GM12878 (cell line): ENCODE measurements around the gene LMAN2. TPM values are rescaled to one million over a fixed set of nuclear protein-coding genes. Genes with fewer than 3 reads are reported as not detected.
A peak's percentile ranks its signal among the peaks of the same experiment; 100 is the strongest.

Experiments used
- ATAC-seq: fragments of 200-7000 bp; cut with Tn5 transposase; 3 replicates; pipeline ENCODE4 v1.9.1; 2020; ENCODE audit warnings: mild to moderate bottlenecking, moderate library complexity
- BruUV-seq: library from RNA; stranded (reverse); fragments of 400-500 nt; replicated peaks from 2 replicates; lab custom pipeline; 2021; lab: Mats Ljungman, UMichigan
- CTCF ChIA-PET: fragments of 300-600 bp; sonication (Branson Sonifier 250); formaldehyde crosslinking; extraction: SDS; loops from one replicate; lab custom pipeline; 2021; ENCODE audit warnings: inconsistent platforms; lab: Yijun Ruan, JAX
- POLR2A ChIA-PET: fragments of 350-600 bp; formaldehyde crosslinking; extraction: SDS; loops from one replicate; lab custom pipeline; 2021; ENCODE audit warnings: inconsistent platforms; lab: Charles Lee
- RAD21 ChIA-PET: fragments of 300-600 bp; sonication (Branson Sonifier 250); formaldehyde crosslinking; loops from one replicate; lab custom pipeline; 2023; ENCODE audit warnings: antibody characterized with exemption; ENCODE audit not compliant: unreplicated experiment; lab: Charles Lee
- SMC1A ChIA-PET: fragments of 300-600 bp; sonication (Branson Sonifier 250); formaldehyde crosslinking; loops from one replicate; lab custom pipeline; 2023; ENCODE audit not compliant: unreplicated experiment, uncharacterized antibody; lab: Charles Lee
- DNase-seq: peaks from one replicate; pipeline ENCODE4 v3.0.0-alpha.2; 2011; ENCODE audit warnings: low read depth, low spot score
- FAIRE-seq: peaks from 3 replicates; lab custom pipeline; 2011; peaks lifted over from hg19 to GRCh38; lab: Jason Lieb, UNC
- H2AFZ ChIP-seq: 2 replicates; pipeline ENCODE4 v1.6.0; 2011; ENCODE audit warnings: low read depth, low read length, control low read depth; ENCODE audit not compliant: control insufficient read depth
- H3K27ac ChIP-seq: 2 replicates; pipeline ENCODE4 v1.5.1; 2011; ENCODE audit warnings: control low read depth; ENCODE audit not compliant: control insufficient read depth, insufficient read depth
- H3K27me3 ChIP-seq, 2 experiments: replicated peaks in 1 of 2; 2 replicates each; pipeline versions ENCODE4 v1.6.0 to v1.6.1; 2011; ENCODE audit warnings: low read length in 1 of 2; ENCODE audit not compliant: control insufficient read depth in 2 of 2, insufficient read depth in 2 of 2
- H3K36me3 ChIP-seq, 2 experiments: 2 replicates each; pipeline ENCODE4 v1.5.1; 2011; ENCODE audit warnings: low read length in 1 of 2; ENCODE audit not compliant: control insufficient read depth in 2 of 2, insufficient read depth in 2 of 2
- H3K4me1 ChIP-seq: 2 replicates; pipeline ENCODE4 v1.6.1; 2011; ENCODE audit warnings: mild to moderate bottlenecking, low read length, moderate library complexity, mixed read lengths; ENCODE audit not compliant: control insufficient read depth, insufficient read depth
- H3K4me2 ChIP-seq: 2 replicates; pipeline ENCODE4 v1.6.0; 2011; ENCODE audit warnings: control low read depth; ENCODE audit not compliant: control insufficient read depth, insufficient read depth
- H3K4me3 ChIP-seq: fragments of 200-600 bp; sonication (generic); 2 replicates; pipeline ENCODE4 v1.5.1; 2016
- H3K79me2 ChIP-seq: 2 replicates; pipeline ENCODE4 v1.6.0; 2011; ENCODE audit warnings: low read length; ENCODE audit not compliant: control insufficient read depth, insufficient read depth
- H3K9ac ChIP-seq: 2 replicates; pipeline ENCODE4 v1.8.0; 2011; ENCODE audit warnings: low read length, control low read depth, mixed read lengths; ENCODE audit not compliant: control insufficient read depth, insufficient read depth
- H3K9me3 ChIP-seq: replicated peaks from 3 replicates; pipeline ENCODE4 v1.5.1; 2011; ENCODE audit warnings: mild to moderate bottlenecking, low read length; ENCODE audit not compliant: control insufficient read depth, insufficient read depth
- H4K20me1 ChIP-seq: 2 replicates; pipeline ENCODE4 v1.6.0; 2011; ENCODE audit not compliant: control insufficient read depth, insufficient read depth
- ATF7 ChIP-seq: fragments of 450-650 bp; IDR thresholded peaks from 2 replicates; pipeline ENCODE4 v1.6.1; 2016; ENCODE audit warnings: low read depth, mild to moderate bottlenecking
- BHLHE40 ChIP-seq, 2 experiments: fragments of 450-650 bp in 1 of 2; IDR thresholded peaks; 2 replicates each; pipeline ENCODE4 v1.6.1; 2011 to 2017; ENCODE audit warnings: low read depth in 2 of 2, borderline replicate concordance in 1 of 2, improper control_type of control experiment in 1 of 2, low read length in 1 of 2, mild to moderate bottlenecking in 1 of 2
- HCFC1 ChIP-seq: fragments of 150-350 bp; IDR thresholded peaks from 2 replicates; pipeline ENCODE4 v1.6.1; 2014; ENCODE audit warnings: low read length
- JUNB ChIP-seq: IDR thresholded peaks from 2 replicates; pipeline ENCODE4 v1.6.1; 2016; ENCODE audit warnings: antibody characterized with exemption, mild to moderate bottlenecking
- KLF5 ChIP-seq: fragments of 450-650 bp; IDR thresholded peaks from 2 replicates; pipeline ENCODE4 v1.6.1; 2014; ENCODE audit warnings: mild to moderate bottlenecking; ENCODE audit not compliant: partially characterized antibody
- MEF2B ChIP-seq: fragments of 450-650 bp; IDR thresholded peaks from 2 replicates; pipeline ENCODE4 v1.6.1; 2018; ENCODE audit warnings: mild to moderate bottlenecking, moderate library complexity; ENCODE audit not compliant: partially characterized antibody, poor library complexity, severe bottlenecking
- MTA2 ChIP-seq: fragments of 450-650 bp; IDR thresholded peaks from 2 replicates; pipeline ENCODE4 v1.6.1; 2016; ENCODE audit warnings: low read depth, mild to moderate bottlenecking, moderate library complexity
- MTA3 ChIP-seq: IDR thresholded peaks from 2 replicates; pipeline ENCODE4 v1.6.1; 2012; ENCODE audit warnings: low read length, inconsistent platforms, borderline replicate concordance
- MXI1 ChIP-seq: fragments of 150-350 bp; IDR thresholded peaks from 2 replicates; pipeline ENCODE4 v1.6.1; 2011; ENCODE audit warnings: low read depth, mild to moderate bottlenecking, inconsistent platforms, low read length, improper control_type of control experiment
- NBN ChIP-seq: fragments of 450-650 bp; IDR thresholded peaks from 2 replicates; pipeline ENCODE4 v1.6.1; 2016
- SIN3A ChIP-seq: IDR thresholded peaks from 2 replicates; pipeline ENCODE4 v1.6.1; 2012; ENCODE audit warnings: low read depth, low read length, improper control_type of control experiment
- SRF ChIP-seq, 2 experiments: IDR thresholded peaks; 2 replicates each; pipeline ENCODE4 v1.6.1; 2011; ENCODE audit warnings: low read depth in 2 of 2, low read length in 2 of 2, mild to moderate bottlenecking in 1 of 2, moderate library complexity in 1 of 2
- STAT3 ChIP-seq: IDR thresholded peaks from 2 replicates; pipeline ENCODE4 v1.6.1; 2011; ENCODE audit warnings: low read depth, low read length, improper control_type of control experiment
- ZNF622 ChIP-seq: fragments of 450-650 bp; IDR thresholded peaks from 2 replicates; pipeline ENCODE4 v1.6.1; 2017; ENCODE audit warnings: mild to moderate bottlenecking, inconsistent platforms
- WGBS: methylation state at CpG from one replicate; pipeline ENCODE4 v1.1.6; 2016; ENCODE audit warnings: low lambda C conversion rate; ENCODE audit not compliant: insufficient replicate concordance, insufficient coverage; ENCODE audit errors: missing lambda C conversion rate; 5-methylcytosine and 5-hydroxymethylcytosine counted together
- in situ Hi-C: fragments of 300-500 bp; cut with MboI; formaldehyde crosslinking; loops from 9 replicates; pipeline ENCODE4 v1.14.3; 2018; ENCODE audit warnings: mixed read lengths
- intact Hi-C: fragments of 100-400 bp; cut with micrococcal nuclease; formaldehyde crosslinking; loops from one replicate; pipeline ENCODE4 v1.14.2; 2022; ENCODE audit not compliant: unreplicated experiment
- polyA plus RNA-seq, 11 experiments: library from polyadenylated mRNA; depleted of rRNA in 4 of 11; unstranded in 6 of 11; stranded (reverse) in 5 of 11; fragments of >200 nt; fragmentation: Nextera tagmentation in 4 of 11; fragmentation: Illumina TruSeq in 1 of 11; extraction: Ambion mirVana in 4 of 11; extraction: Trizol in 1 of 11; gene quantifications; 1 replicate in 1 of 11; 2 replicates in 10 of 11; pipeline versions ENCODE4 v1.2.1 to v1.2.3, GENCODE V29; 2011 to 2016; ENCODE audit warnings: inconsistent platforms in 2 of 11, missing spikeins in 2 of 11, low read depth in 1 of 11
- total RNA-seq, 4 experiments: library from RNA; depleted of rRNA in 3 of 4; stranded (reverse); fragments of >200 nt in 3 of 4; fragmentation: Illumina TruSeq in 1 of 4; extraction: Trizol in 1 of 4; gene quantifications; 2 replicates each; pipeline versions ENCODE4 v1.2.1 to v1.2.3, GENCODE V29; 2013 to 2021

LMAN2 gene
- total and polyA plus RNA-seq, 10 of the 15 experiments (the other 5 are each of a cell fraction or from before 2014, with no cell fraction given) = 2.4 to 264 (median 147) TPM

- no peak for ATAC-seq
- Histone ChIP-seq H3K27me3 (no peaks in the 10 kb centered on the region), H3K79me2 (peaks cover 31% of the 10 kb centered on the region), H3K4me1 (peaks cover 57% of the 10 kb centered on the region), H3K9me3 (no peaks in the 10 kb centered on the region), H2AFZ (no peak overlapping the region), H3K4me3 (no peak overlapping the region), H3K27ac (no peak overlapping the region), H3K9ac (no peak overlapping the region), H3K36me3 (peaks cover 12 to 14% of the 10 kb centered on the region in 2 experiments), H4K20me1 (no peaks in the 10 kb centered on the region), H3K4me2 (no peak overlapping the region)
- ChIA-PET POLR2A (interaction anchor here (0.6 kb wide), 1 partner anchor 17 kb away, joined by 3 read pairs; no protein-coding TSS in a partner anchor), SMC1A (interaction anchor here (2.8 to 3.7 kb wide), 2 partner anchors 23 to 36 kb away, joined by 10 to 32 read pairs; no protein-coding TSS in a partner anchor), CTCF (interaction anchor here (0.7 to 2.2 kb wide), 2 partner anchors 12 to 48 kb away, joined by 4 to 8 read pairs; no protein-coding TSS in a partner anchor), RAD21 (interaction anchor here (0.7 to 4.4 kb wide), 3 partner anchors 10 to 23 kb away, joined by 3 to 29 read pairs (median 4); partner anchors contain the start of gene LMAN2)
- WGBS = 98% methylated on average over 30 of the region's 36 CpGs
- in situ Hi-C loops = no loop called here
- FAIRE-seq = no peak
- intact Hi-C loops = no loop called here
- TF ChIP-seq NBN (no peak), SRF (IDR thresholded peaks at IDR 0.05; ENCODE audit: low read depth in 2 of 2, low read length in 2 of 2) (0 out of 4 replicates have a peak, but pooled peaks of 1 of the 2 experiments have one; percentile 3), HCFC1 (no peak)
- DNase-seq = no peak
- no TSS peak for BruUV-seq
Observed at GRCh38 chr5:177366528-177367322, 15.3 kb upstream of the LMAN2 start.

- peaks cover 12 to 14% of the 10 kb centered on the region in 2 experiments for H3K36me3 ChIP-seq
- peaks cover 60% of the 10 kb centered on the region for H3K4me1 ChIP-seq
- H3K27ac ChIP-seq = 0 out of 2 replicates have a peak overlapping the region, but pooled peaks have one; percentile 50
- no TSS peak for BruUV-seq
- no peak for DNase-seq
- no peak for TF ChIP-seq BHLHE40 (IDR thresholded peaks at IDR 0.05; ENCODE audit: borderline replicate concordance in 1 of 2, low read depth in 2 of 2, low read length in 1 of 2)
- TF ChIP-seq JUNB = no peak
- no peak for TF ChIP-seq MXI1
- no peak for TF ChIP-seq MTA3
- no peak for TF ChIP-seq MTA2
- TF ChIP-seq KLF5 = no peak
- no peak for TF ChIP-seq MEF2B
- TF ChIP-seq ATF7 = no peak
- TF ChIP-seq STAT3 = no peak
- no peak for TF ChIP-seq SIN3A
- TF ChIP-seq ZNF622 = no peak
- no peaks in the 10 kb centered on the region for H4K20me1 ChIP-seq
- ATAC-seq = no peak
- H3K9me3 ChIP-seq = no peaks in the 10 kb centered on the region
- intact Hi-C loops = no loop called here
- no peak for FAIRE-seq
- SMC1A ChIA-PET = interaction anchor here (2.8 to 3.7 kb wide), 2 partner anchors 24 to 37 kb away, joined by 10 to 32 read pairs; no protein-coding TSS in a partner anchor
- POLR2A ChIA-PET = interaction anchor here (1.6 kb wide), 1 partner anchor 132 kb away, joined by 4 read pairs; the partner anchor contains the start of gene PDLIM7
- H2AFZ ChIP-seq = no peak overlapping the region
- 94% methylated on average over 13 of the region's 14 CpGs for WGBS
- H3K27me3 ChIP-seq = no peaks in the 10 kb centered on the region
- peaks cover 39% of the 10 kb centered on the region for H3K79me2 ChIP-seq
- in situ Hi-C loops = no loop called here
- H3K4me2 ChIP-seq = 0 out of 2 replicates have a peak overlapping the region, but pooled peaks have one; percentile 7
- no peak overlapping the region for H3K4me3 ChIP-seq
- CTCF ChIA-PET = interaction anchor here (0.7 to 3.7 kb wide), 6 partner anchors 11 to 47 kb away, joined by 3 to 22 read pairs (median 6); partner anchors contain the start of gene LMAN2
- RAD21 ChIA-PET = interaction anchor here (0.6 to 4.4 kb wide), 3 partner anchors 14 to 65 kb away, joined by 4 to 29 read pairs (median 5); partner anchors contain the start of gene LMAN2
- no peak overlapping the region for H3K9ac ChIP-seq
Observed at GRCh38 chr5:177365845-177366527, 14.5 kb upstream of the LMAN2 start.
